A549 (cell line): ENCODE measurements around the gene EIF5A2. TPM values are rescaled to one million over a fixed set of nuclear protein-coding genes. Genes with fewer than 3 reads are reported as not detected.

ENCODE experiments used
- ATAC-seq, 2 experiments: fragments of 200-7000 bp in 1 of 2; fragments of >200 bp in 1 of 2; cut with Nextera tagmentation in 1 of 2; cut with Tn5 transposase in 1 of 2; 3 replicates each; pipeline versions ENCODE4 v1.8.0 to v1.9.1; 2018 to 2020; ENCODE audit warnings: mild to moderate bottlenecking in 1 of 2, moderate library complexity in 1 of 2
- CTCF ChIA-PET: fragments of 300-600 bp; sonication (Branson Sonifier 250); formaldehyde crosslinking; extraction: SDS; loops from one replicate; lab custom pipeline; 2021; ENCODE audit warnings: antibody characterized with exemption, inconsistent platforms; lab: Yijun Ruan, JAX
- POLR2A ChIA-PET: fragments of 350-600 bp; formaldehyde crosslinking; extraction: SDS; loops from one replicate; lab custom pipeline; 2021; ENCODE audit warnings: antibody characterized with exemption, inconsistent platforms; lab: Yijun Ruan, JAX
- DNase-seq, 2 experiments: peaks; one replicate each; pipeline versions ENCODE4 v3.0.0 to v3.0.0-alpha.2; 2011 to 2016; ENCODE audit warnings: low read depth in 1 of 2, low spot score in 1 of 2
- FAIRE-seq: peaks from 2 replicates; lab custom pipeline; 2011; peaks lifted over from hg19 to GRCh38; lab: Jason Lieb, UNC
- H3K27ac ChIP-seq, 2 experiments: fragments of >200 bp; sonication (Bioruptor Twin); formaldehyde crosslinking; 3 replicates each; pipeline ENCODE4 v1.5.1; 2016 to 2017
- H3K4me1 ChIP-seq: fragments of >200 bp; sonication (Bioruptor Twin); formaldehyde crosslinking; 3 replicates; pipeline ENCODE4 v1.6.1; 2016
- H3K4me2 ChIP-seq: fragments of >200 bp; sonication (Bioruptor Twin); formaldehyde crosslinking; 3 replicates; pipeline ENCODE4 v1.6.1; 2016
- H3K4me3 ChIP-seq: fragments of >200 bp; sonication (Bioruptor Twin); formaldehyde crosslinking; 3 replicates; pipeline ENCODE4 v1.5.1; 2016
- H3K9me3 ChIP-seq: fragments of >200 bp; sonication (Bioruptor Twin); formaldehyde crosslinking; 3 replicates; pipeline ENCODE4 v1.6.1; 2016
- ATOH8 ChIP-seq: fragments of 250-450 bp; sonication (Bioruptor Pico); IDR thresholded peaks from 2 replicates; pipeline ENCODE4 v1.5.0; 2020; ENCODE audit warnings: low read depth, mild to moderate bottlenecking, moderate library complexity
- BHLHE40 ChIP-seq: IDR thresholded peaks from 2 replicates; pipeline ENCODE4 v1.6.1; 2012; ENCODE audit warnings: low read depth, low read length, inconsistent platforms
- CBX8 ChIP-seq: fragments of 200-600 bp; sonication (generic); IDR thresholded peaks from 2 replicates; pipeline ENCODE4 v1.6.1; 2016
- CHD4 ChIP-seq: fragments of 200-600 bp; sonication (generic); IDR thresholded peaks from 2 replicates; pipeline ENCODE4 v1.6.1; 2016; ENCODE audit warnings: antibody characterized with exemption, mild to moderate bottlenecking, borderline replicate concordance
- CTCF ChIP-seq: fragments of >200 bp; sonication (Bioruptor Twin); formaldehyde crosslinking; IDR thresholded peaks from 3 replicates; pipeline ENCODE4 v1.5.1; 2016
- E2F6 ChIP-seq: IDR thresholded peaks from 2 replicates; pipeline ENCODE4 v1.6.1; 2012; ENCODE audit warnings: low read depth, borderline replicate concordance
- EP300 ChIP-seq, 2 experiments: fragments of >200 bp; sonication (Bioruptor Twin); formaldehyde crosslinking; IDR thresholded peaks; 2 replicates in 1 of 2; 3 replicates in 1 of 2; pipeline ENCODE4 v1.6.1; 2016 to 2017
- FOSL2 ChIP-seq, 2 experiments: fragments of 450-650 bp in 1 of 2; fragments of >200 bp in 1 of 2; sonication (Bioruptor Twin) in 1 of 2; formaldehyde crosslinking; IDR thresholded peaks; 2 replicates each; pipeline versions ENCODE4 v1.5.0 to v1.6.1; 2016 to 2020; ENCODE audit warnings: mild to moderate bottlenecking in 1 of 2, moderate library complexity in 1 of 2
- HDAC2 ChIP-seq: fragments of 200-600 bp; sonication (generic); IDR thresholded peaks from 2 replicates; pipeline ENCODE4 v1.6.1; 2016
- HES2 ChIP-seq: fragments of >200 bp; sonication (Bioruptor Twin); formaldehyde crosslinking; IDR thresholded peaks from 2 replicates; pipeline ENCODE4 v1.6.1; 2016
- HOXB5 ChIP-seq: fragments of 250-450 bp; sonication (Bioruptor Pico); IDR thresholded peaks from 2 replicates; pipeline ENCODE4 v1.5.0; 2020; ENCODE audit warnings: mild to moderate bottlenecking, moderate library complexity
- MAFK ChIP-seq: fragments of 450-650 bp; IDR thresholded peaks from 2 replicates; pipeline ENCODE4 v1.6.1; 2014; ENCODE audit not compliant: partially characterized antibody
- MAX ChIP-seq: IDR thresholded peaks from 2 replicates; pipeline ENCODE4 v1.6.1; 2012
- MAZ ChIP-seq: fragments of 150-350 bp; IDR thresholded peaks from 2 replicates; pipeline ENCODE4 v1.6.1; 2014; ENCODE audit warnings: antibody characterized with exemption, low read depth, low read length, borderline replicate concordance
- MYC ChIP-seq: IDR thresholded peaks from 2 replicates; pipeline ENCODE4 v1.6.1; 2012; ENCODE audit warnings: mild to moderate bottlenecking, inconsistent platforms, low read length, improper control_type of control experiment, borderline replicate concordance
- NFE2L2 ChIP-seq: fragments of 150-350 bp; conservative IDR thresholded peaks from 2 replicates; pipeline ENCODE4 v1.6.1; 2014; ENCODE audit warnings: low read length
- NPAS2 ChIP-seq: fragments of 250-450 bp; sonication (Bioruptor Pico); IDR thresholded peaks from 2 replicates; pipeline ENCODE4 v1.8.0; 2022; ENCODE audit warnings: mild to moderate bottlenecking, moderate library complexity, borderline replicate concordance
- NR3C1 ChIP-seq: fragments of >200 bp; sonication (Bioruptor Twin); formaldehyde crosslinking; IDR thresholded peaks from 3 replicates; pipeline ENCODE4 v1.6.1; 2017
- PHF8 ChIP-seq: fragments of 200-600 bp; sonication (generic); IDR thresholded peaks from 2 replicates; pipeline ENCODE4 v1.6.1; 2016; ENCODE audit warnings: low read depth, mild to moderate bottlenecking, antibody characterized with exemption, moderate library complexity, borderline replicate concordance
- REST ChIP-seq: fragments of 200-600 bp; sonication (generic); IDR thresholded peaks from 2 replicates; pipeline ENCODE4 v1.6.1; 2016; ENCODE audit warnings: antibody characterized with exemption, mild to moderate bottlenecking, moderate library complexity
- SREBF2 ChIP-seq: fragments of 450-650 bp; IDR thresholded peaks from 2 replicates; pipeline ENCODE4 v1.6.1; 2014; ENCODE audit warnings: mild to moderate bottlenecking, moderate library complexity
- TP53 ChIP-seq: fragments of 250-450 bp; sonication (Bioruptor Pico); IDR thresholded peaks from 2 replicates; pipeline ENCODE4 v1.5.0; 2021; ENCODE audit warnings: mild to moderate bottlenecking, moderate library complexity
- USF2 ChIP-seq: fragments of 450-650 bp; IDR thresholded peaks from 2 replicates; pipeline ENCODE4 v1.6.1; 2014; ENCODE audit warnings: antibody characterized with exemption
- WGBS: methylation state at CpG from one replicate; pipeline ENCODE4 v1.1.6; 2017; ENCODE audit errors: missing lambda C conversion rate; 5-methylcytosine and 5-hydroxymethylcytosine counted together
- polyA plus RNA-seq, 4 experiments: library from polyadenylated mRNA; depleted of rRNA in 3 of 4; stranded (reverse); fragments of >200 nt; fragmentation: RNase III in 1 of 4; extraction: RNeasy Plus Mini Kit Qiagen cat#74134 plus additional on column Dnase treatment in 1 of 4; gene quantifications; 2 replicates in 3 of 4; 3 replicates in 1 of 4; pipeline ENCODE4 v1.2.3, GENCODE V29; 2011 to 2017

Gene EIF5A2
- polyA plus RNA-seq, 2 of the 4 experiments (the other 2 are of a cell fraction), result 7.9 to 15.2 TPM

GRCh38 chr3:170914690-170915089 is 6.3 kb upstream of the EIF5A2 start:
- Histone ChIP-seq H3K4me2 (no peak overlapping the region), H3K9me3 (peaks cover 21% of the 10 kb centered on the region; the same call in 2 of the 3 replicates), H3K27ac (no peak overlapping the region), H3K4me3 (no peak overlapping the region), H3K4me1 (no peaks in the 10 kb centered on the region)
- FAIRE-seq (no peak), ATAC-seq (no peak), DNase-seq (no peak)
- TF ChIP-seq TP53, result no peak
- TF ChIP-seq NPAS2 (CRISPR knock-in tag), result no peak
- no peak for TF ChIP-seq HES2
- no peak for TF ChIP-seq CHD4
- no peak for TF ChIP-seq PHF8
- TF ChIP-seq MYC, result no peak
- no peak for TF ChIP-seq HOXB5 (CRISPR knock-in tag)
- no peak for TF ChIP-seq CTCF
- CTCF ChIA-PET, result no interaction called here
- POLR2A ChIA-PET, result interaction anchor here (1.1 kb wide), 1 partner anchor 45 kb away, joined by 3 read pairs; the partner anchor contains the start of gene RPL22L1
- 0% methylated on average over 1 of the region's 1 CpG for WGBS

GRCh38 chr3:170914212-170914611 is 5.8 kb upstream of the EIF5A2 start:
- 92% methylated on average over 5 of the region's 5 CpGs for WGBS
- H3K9me3 ChIP-seq, result peaks cover 23% of the 10 kb centered on the region; the same call in 2 of the 3 replicates
- CTCF ChIA-PET, result no interaction called here
- FAIRE-seq, result no peak
- H3K4me2 ChIP-seq, result no peak overlapping the region
- DNase-seq, result no peak
- H3K27ac ChIP-seq, result no peak overlapping the region
- no peak for ATAC-seq
- TF ChIP-seq MAX (no peak), MAZ (no peak), NFE2L2 (no peak), MAFK (peak; percentile 41), USF2 (no peak), CBX8 (no peak), FOSL2 (IDR thresholded peaks at IDR 0.05) (no peak), FOSL2 (CRISPR knock-in tag; IDR thresholded peaks at IDR 0.05) (no peak)
- TF ChIP-seq, all 56 proteins: peak for 1
- Histone ChIP-seq H3K4me3 (no peak overlapping the region), H3K4me1 (no peaks in the 10 kb centered on the region)
- POLR2A ChIA-PET, result no interaction called here

GRCh38 chr3:170911051-170911450 is 2.6 kb upstream of the EIF5A2 start:
- no peak overlapping the region for H3K4me2 ChIP-seq
- WGBS, result 81% methylated on average over 3 of the region's 3 CpGs
- POLR2A ChIA-PET, result no interaction called here
- TF ChIP-seq ATOH8 (no peak), MAFK (peak; percentile 59)
- FAIRE-seq, result no peak
- H3K4me3 ChIP-seq, result no peak overlapping the region
- ATAC-seq, result no peak
- DNase-seq, result no peak
- peaks cover 10% of the 10 kb centered on the region; the same call in 2 of the 3 replicates for H3K9me3 ChIP-seq
- CTCF ChIA-PET, result interaction anchor here (0.6 kb wide), 1 partner anchor 698 kb away, joined by 3 read pairs; no protein-coding TSS in a partner anchor
- H3K4me1 ChIP-seq, result peaks cover 14% of the 10 kb centered on the region
- H3K27ac ChIP-seq, result no peak overlapping the region

- Histone ChIP-seq H3K4me2 (no peak overlapping the region), H3K9me3 (peaks cover 10% of the 10 kb centered on the region; the same call in 2 of the 3 replicates), H3K4me3 (no peak overlapping the region), H3K4me1 (peaks cover 14% of the 10 kb centered on the region), H3K27ac (no peak overlapping the region)
- POLR2A ChIA-PET, result no interaction called here
- no peak for FAIRE-seq
- CTCF ChIA-PET, result no interaction called here
- no peak for ATAC-seq
- no peak for DNase-seq
- no peak for TF ChIP-seq REST
- no peak for TF ChIP-seq HDAC2
- TF ChIP-seq MAFK, result no peak
- TF ChIP-seq NR3C1, result no peak
- no peak for TF ChIP-seq NFE2L2
- TF ChIP-seq EP300 (IDR thresholded peaks at IDR 0.05), result no peak
- no peak for TF ChIP-seq E2F6
- TF ChIP-seq BHLHE40, result no peak
- TF ChIP-seq SREBF2, result no peak
These were observed 2.1 kb upstream of the EIF5A2 start for GRCh38 chr3:170910542-170910941.
